Kidney (tissue), 14 donors: Measurements from ENCODE around the gene TOLLIP. TPM values are rescaled to one million over a fixed set of nuclear protein-coding genes. Genes with fewer than 3 reads are reported as not detected.
A peak's percentile ranks its signal among the peaks of the same experiment; 100 is the strongest.

Source experiments
- DNase-seq, 5 donors: peaks; one replicate each; pipeline ENCODE4 v3.0.0-alpha.2; 2013 to 2020
- FAIRE-seq: peaks from 2 replicates; lab custom pipeline; 2012; peaks lifted over from hg19 to GRCh38; lab: Jason Lieb, UNC
- H3K27ac ChIP-seq, 2 donors: one replicate each; pipeline ENCODE4 v1.7.0; 2013; ENCODE audit warnings: low read depth in 2 of 2, low read length in 2 of 2, inconsistent platforms in 1 of 2
- H3K27me3 ChIP-seq: one replicate; pipeline ENCODE4 v1.7.1; 2013; ENCODE audit warnings: low read length, inconsistent platforms; ENCODE audit not compliant: control insufficient read depth, insufficient read depth
- H3K36me3 ChIP-seq, 3 donors: one replicate each; pipeline versions ENCODE4 v1.7.0 to v1.7.1; 2013; ENCODE audit warnings: low read length in 3 of 3, control low read depth in 1 of 3, inconsistent platforms in 1 of 3; ENCODE audit not compliant: insufficient read depth in 3 of 3, control insufficient read depth in 2 of 3
- H3K4me1 ChIP-seq, 3 donors: one replicate each; pipeline versions ENCODE4 v1.7.0 to v1.7.1; 2013; ENCODE audit warnings: low read length in 3 of 3, inconsistent platforms in 1 of 3, low read depth in 1 of 3; ENCODE audit not compliant: control insufficient read depth in 2 of 3, insufficient read depth in 2 of 3
- H3K4me3 ChIP-seq, 3 donors: one replicate each; pipeline versions ENCODE4 v1.7.0 to v1.8.1; 2013; ENCODE audit warnings: low read length in 3 of 3, control low read depth in 1 of 3, inconsistent platforms in 1 of 3
- H3K9ac ChIP-seq, 3 donors: one replicate each; pipeline versions ENCODE4 v1.7.0 to v1.7.1; 2013; ENCODE audit warnings: low read length in 3 of 3, control low read depth in 1 of 3, inconsistent platforms in 1 of 3
- H3K9me3 ChIP-seq, 3 donors: one replicate each; pipeline versions ENCODE4 v1.7.0 to v1.7.1; 2013; ENCODE audit warnings: low read length in 3 of 3, control low read depth in 1 of 3, inconsistent platforms in 1 of 3; ENCODE audit not compliant: control insufficient read depth in 2 of 3, insufficient read depth in 1 of 3
- intact Hi-C: fragments of 100-400 bp; cut with DNase I; formaldehyde crosslinking; loops from one replicate; pipeline ENCODE4 v1.11.1; 2022
- polyA plus RNA-seq: library from polyadenylated mRNA; stranded (reverse); fragments of 350-450 nt; fragmentation: Illumina TruSeq; extraction: RNeasy Lipid Tissue Mini Kit (QIAGEN cat#74804); gene quantifications from one replicate; pipeline ENCODE4 v1.2.3, GENCODE V29; 2014; ENCODE audit warnings: low read depth, low replicate concordance; ENCODE audit not compliant: insufficient read depth
- total RNA-seq: library from RNA; stranded (reverse); fragmentation: NEBNext Ultra II Directional; extraction: Animal tissue kit (Norgen Biotek cat#: 25700); gene quantifications from one replicate; pipeline ENCODE4 v1.2.1, GENCODE V29; 2021
- TF ChIP-seq, protein P1 (sequence below): IDR thresholded peaks from 3 replicates; pipeline ENCODE4 v1.5.1; 2012; ENCODE audit warnings: mild to moderate bottlenecking, moderate library complexity, borderline replicate concordance; ENCODE audit not compliant: insufficient read depth; ENCODE audit errors: extremely low read depth
- donor health status: control.
- donor health status: control.
- donor health status: control.
- donor health status: control.
- donor health status: control.
- donor health status: DM: yes; HTN: yes; CAD: no.
- donor health status: Normal renal cell carcinoma (clear cell type).

The TOLLIP gene
- total and polyA plus RNA-seq, 2 donors from 2014 or later = 65.5 to 88.0 TPM

DNA sequence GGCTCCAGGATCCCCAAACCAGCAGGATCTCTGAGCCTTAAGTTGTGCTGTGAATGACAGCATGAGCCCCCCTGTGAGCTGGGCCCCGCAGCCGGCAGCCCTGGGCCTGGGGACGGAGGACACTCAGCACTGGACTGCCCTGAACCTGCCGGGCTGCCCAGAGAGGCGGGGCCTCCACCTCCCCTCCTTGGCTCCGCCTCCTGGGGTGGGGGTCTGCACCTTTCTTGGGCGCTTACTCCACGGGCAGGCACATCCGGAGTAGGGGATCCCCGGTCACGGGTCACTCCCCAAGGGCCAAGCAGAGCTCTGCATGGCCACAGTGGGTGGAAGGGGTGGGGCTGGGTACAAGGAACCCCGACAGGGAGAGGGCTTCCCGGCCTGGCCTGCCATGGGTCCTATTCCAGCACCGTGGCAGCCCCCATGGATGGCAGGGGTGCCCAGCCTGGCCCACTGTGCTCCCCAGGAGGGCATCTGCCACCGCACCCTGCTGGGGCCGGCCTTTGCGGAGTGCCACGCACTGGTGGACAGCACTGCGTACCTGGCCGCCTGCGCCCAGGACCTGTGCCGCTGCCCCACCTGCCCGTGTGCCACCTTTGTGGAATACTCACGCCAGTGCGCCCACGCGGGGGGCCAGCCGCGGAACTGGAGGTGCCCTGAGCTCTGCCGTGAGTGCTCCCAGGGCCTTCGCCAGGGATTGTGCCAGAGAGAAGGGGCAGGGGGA, 81.2 kb downstream of the TOLLIP start:
- DNase-seq (peak in 2 of 5 donors; percentile 32 to 73), FAIRE-seq (no peak)
- no peaks in the 10 kb centered on the region for H3K4me1 ChIP-seq
- no peaks in the 10 kb centered on the region for H3K36me3 ChIP-seq
- no peak overlapping the region for H3K4me3 ChIP-seq
- TF ChIP-seq, protein P1, sequence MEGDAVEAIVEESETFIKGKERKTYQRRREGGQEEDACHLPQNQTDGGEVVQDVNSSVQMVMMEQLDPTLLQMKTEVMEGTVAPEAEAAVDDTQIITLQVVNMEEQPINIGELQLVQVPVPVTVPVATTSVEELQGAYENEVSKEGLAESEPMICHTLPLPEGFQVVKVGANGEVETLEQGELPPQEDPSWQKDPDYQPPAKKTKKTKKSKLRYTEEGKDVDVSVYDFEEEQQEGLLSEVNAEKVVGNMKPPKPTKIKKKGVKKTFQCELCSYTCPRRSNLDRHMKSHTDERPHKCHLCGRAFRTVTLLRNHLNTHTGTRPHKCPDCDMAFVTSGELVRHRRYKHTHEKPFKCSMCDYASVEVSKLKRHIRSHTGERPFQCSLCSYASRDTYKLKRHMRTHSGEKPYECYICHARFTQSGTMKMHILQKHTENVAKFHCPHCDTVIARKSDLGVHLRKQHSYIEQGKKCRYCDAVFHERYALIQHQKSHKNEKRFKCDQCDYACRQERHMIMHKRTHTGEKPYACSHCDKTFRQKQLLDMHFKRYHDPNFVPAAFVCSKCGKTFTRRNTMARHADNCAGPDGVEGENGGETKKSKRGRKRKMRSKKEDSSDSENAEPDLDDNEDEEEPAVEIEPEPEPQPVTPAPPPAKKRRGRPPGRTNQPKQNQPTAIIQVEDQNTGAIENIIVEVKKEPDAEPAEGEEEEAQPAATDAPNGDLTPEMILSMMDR = no peak
- intact Hi-C loops = no loop called here
- no peak overlapping the region for H3K27ac ChIP-seq
- H3K9ac ChIP-seq = no peak overlapping the region
- no peaks in the 10 kb centered on the region for H3K27me3 ChIP-seq
- no peaks in the 10 kb centered on the region for H3K9me3 ChIP-seq

DNA sequence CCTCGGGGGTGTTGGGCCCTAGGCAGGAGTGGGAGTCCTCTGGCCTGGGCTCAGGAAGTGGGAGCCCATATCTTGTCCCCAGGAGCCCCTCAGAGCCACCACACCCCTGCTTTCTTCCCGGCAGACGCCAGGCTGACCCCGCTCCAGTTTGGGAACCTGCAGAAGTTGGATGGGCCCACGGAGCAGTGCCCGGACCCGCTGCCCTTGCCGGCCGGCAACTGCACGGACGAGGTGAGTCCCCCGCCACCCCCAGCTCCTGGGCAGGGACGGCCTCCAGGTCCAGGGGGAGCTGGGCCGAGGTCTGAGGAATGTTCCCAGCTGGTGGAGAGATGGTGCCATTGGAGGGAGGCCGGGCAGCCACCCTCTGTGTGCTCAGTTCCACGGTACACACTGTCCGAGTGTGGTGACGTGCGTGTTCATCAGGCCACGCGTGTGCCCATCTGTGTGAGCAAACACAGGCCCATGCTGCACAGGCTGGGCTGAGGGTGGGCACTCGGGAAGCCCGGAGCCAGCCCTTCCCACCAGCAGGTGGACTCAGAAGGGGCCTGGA, 81.8 kb downstream of the TOLLIP start:
- intact Hi-C loops = no loop called here
- no peak overlapping the region for H3K9ac ChIP-seq
- DNase-seq (peak in 2 of 5 donors; percentile 35 to 67), FAIRE-seq (no peak)
- H3K27ac ChIP-seq = no peak overlapping the region
- H3K27me3 ChIP-seq = no peaks in the 10 kb centered on the region
- H3K36me3 ChIP-seq = no peaks in the 10 kb centered on the region
- TF ChIP-seq, protein P1 = no peak
- no peaks in the 10 kb centered on the region for H3K4me1 ChIP-seq
- no peak overlapping the region for H3K4me3 ChIP-seq
- H3K9me3 ChIP-seq = no peaks in the 10 kb centered on the region

DNA sequence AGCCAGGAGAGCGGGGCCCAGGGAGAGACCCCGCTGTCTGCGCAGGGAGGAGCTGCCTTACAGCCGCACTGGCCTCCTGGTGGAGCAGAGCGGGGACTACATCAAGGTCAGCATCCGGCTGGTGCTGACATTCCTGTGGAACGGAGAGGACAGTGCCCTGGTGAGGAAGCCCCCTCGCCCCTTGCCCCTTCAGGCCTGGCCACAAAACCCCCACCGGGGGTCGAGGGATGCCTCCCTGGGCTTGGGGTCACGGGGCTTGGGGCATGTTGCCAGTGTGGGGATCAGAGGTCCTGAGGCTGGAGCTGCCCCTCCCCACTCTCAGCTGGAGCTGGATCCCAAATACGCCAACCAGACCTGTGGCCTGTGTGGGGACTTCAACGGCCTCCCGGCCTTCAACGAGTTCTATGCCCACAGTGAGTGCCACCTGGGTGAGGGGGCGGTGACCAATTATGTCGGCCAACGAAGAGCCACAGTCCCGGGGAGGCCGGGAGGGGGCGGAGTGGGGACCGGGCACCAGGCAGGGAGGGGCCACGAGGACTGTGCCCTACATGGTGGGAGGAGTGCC, 82.4 kb downstream of the TOLLIP start:
- no peak overlapping the region for H3K9ac ChIP-seq
- FAIRE-seq = no peak
- H3K4me1 ChIP-seq = no peaks in the 10 kb centered on the region
- H3K27me3 ChIP-seq = no peaks in the 10 kb centered on the region
- DNase-seq = peak in 1 of 5 donors; percentile 71
- no peaks in the 10 kb centered on the region for H3K9me3 ChIP-seq
- H3K36me3 ChIP-seq = no peaks in the 10 kb centered on the region
- intact Hi-C loops = no loop called here
- TF ChIP-seq, protein P1 = no peak
- H3K4me3 ChIP-seq = no peak overlapping the region
- no peak overlapping the region for H3K27ac ChIP-seq
